T-helper 17 cell (primary cell): ENCODE data around the gene RPS6KA2. TPM values are rescaled to one million over a fixed set of nuclear protein-coding genes. Genes with fewer than 3 reads are reported as not detected.
A peak's percentile ranks its signal among the peaks of the same experiment; 100 is the strongest.

Source experiments
- ATAC-seq: fragments of 150-1000 bp; cut with Tn5 transposase; 2 replicates; pipeline ENCODE4 v1.10.0; 2021; ENCODE audit warnings: mild to moderate bottlenecking, moderate library complexity
- DNase-seq, 3 donors: peaks; one replicate each; pipeline versions ENCODE4 v3.0.0 to v3.0.0-alpha.2; 2020 to 2021
- H3K9me3 ChIP-seq: one replicate; pipeline ENCODE4 v1.7.0; 2013; ENCODE audit warnings: low read length, mild to moderate bottlenecking; ENCODE audit not compliant: control insufficient read depth, poor library complexity, severe bottlenecking
- H3K27ac Mint-ChIP-seq: one replicate; pipeline ENCODE4 v1.8.0; 2022; ENCODE audit warnings: mild to moderate bottlenecking, moderate library complexity, mixed read lengths
- H3K27me3 Mint-ChIP-seq: one replicate; pipeline ENCODE4 v1.8.0; 2022; ENCODE audit warnings: mixed read lengths
- H3K36me3 Mint-ChIP-seq: one replicate; pipeline ENCODE4 v1.8.0; 2022; ENCODE audit warnings: low read depth, mixed read lengths
- H3K4me1 Mint-ChIP-seq: one replicate; pipeline ENCODE4 v1.8.0; 2022; ENCODE audit warnings: mild to moderate bottlenecking, mixed read lengths
- H3K4me3 Mint-ChIP-seq: one replicate; pipeline ENCODE4 v1.8.0; 2022; ENCODE audit warnings: mild to moderate bottlenecking, moderate library complexity, mixed read lengths
- total RNA-seq, 4 donors: library from RNA in 2 of 4; stranded (reverse) in 2 of 4; gene quantifications; one replicate each; pipeline ENCODE4 v1.2.3 and lab custom pipeline; 2022 to 2026

RPS6KA2 gene
- total RNA-seq (1 to 10 TPM; 3.3 to 5.9 TPM), total RNA-seq (lab: John Stamatoyannopoulos, UW) (5.7 to 18.4 reads per million in 2 donors)

GRCh38 chr6:166627033-166627874, at the start of gene RPS6KA2:
RPS6KA2 (minus strand) TSS chr6:166627251; CDS start chr6:166627019, 232 bp downstream.
- H3K4me1 Mint-ChIP-seq = peaks cover 22% of the 10 kb centered on the region
- peak within 1 kb of the TSS; percentile 16 for H3K27ac Mint-ChIP-seq
- H3K4me3 Mint-ChIP-seq = peak within 1 kb of the TSS; percentile 93
- DNase-seq (peak; percentile 100), ATAC-seq (peak; percentile 93)
- H3K9me3 ChIP-seq = no peaks in the 10 kb centered on the region
- H3K27me3 Mint-ChIP-seq = peaks cover 39% of the 10 kb centered on the region
- no peaks in the 10 kb centered on the region for H3K36me3 Mint-ChIP-seq

- H3K9me3 ChIP-seq = no peaks in the 10 kb centered on the region
- peaks cover 6% of the 10 kb centered on the region for H3K36me3 Mint-ChIP-seq
- ATAC-seq = no peak
- H3K4me1 Mint-ChIP-seq = peaks cover 11% of the 10 kb centered on the region
- no peak overlapping the region for H3K27ac Mint-ChIP-seq
- H3K27me3 Mint-ChIP-seq = peaks cover 30% of the 10 kb centered on the region
- no peak for DNase-seq
- no peak overlapping the region for H3K4me3 Mint-ChIP-seq
Observed at GRCh38 chr6:166676270-166676860, 49.3 kb upstream of the RPS6KA2 start.

- Mint-ChIP-seq H3K27me3 (peaks cover 32% of the 10 kb centered on the region), H3K36me3 (peaks cover 6% of the 10 kb centered on the region), H3K4me1 (peaks cover 11% of the 10 kb centered on the region), H3K27ac (no peak overlapping the region), H3K4me3 (no peak overlapping the region)
- no peak for DNase-seq
- H3K9me3 ChIP-seq = no peaks in the 10 kb centered on the region
- no peak for ATAC-seq
Observed at GRCh38 chr6:166675736-166676135, 48.7 kb upstream of the RPS6KA2 start.

GRCh38 chr6:166673309-166673708, 46.3 kb upstream of the RPS6KA2 start:
- Mint-ChIP-seq H3K4me3 (no peak overlapping the region), H3K36me3 (peaks cover 6% of the 10 kb centered on the region), H3K27ac (no peak overlapping the region), H3K27me3 (peaks cover 32% of the 10 kb centered on the region), H3K4me1 (peaks cover 11% of the 10 kb centered on the region)
- DNase-seq (no peak), ATAC-seq (no peak)
- H3K9me3 ChIP-seq = no peaks in the 10 kb centered on the region

GRCh38 chr6:166672624-166673206, 45.7 kb upstream of the RPS6KA2 start:
- H3K4me1 Mint-ChIP-seq = peaks cover 11% of the 10 kb centered on the region
- no peak overlapping the region for H3K4me3 Mint-ChIP-seq
- no peak for DNase-seq
- peaks cover 35% of the 10 kb centered on the region for H3K27me3 Mint-ChIP-seq
- H3K36me3 Mint-ChIP-seq = peaks cover 6% of the 10 kb centered on the region
- ATAC-seq = no peak
- H3K27ac Mint-ChIP-seq = no peak overlapping the region
- no peaks in the 10 kb centered on the region for H3K9me3 ChIP-seq

GRCh38 chr6:166672146-166672545, 45.1 kb upstream of the RPS6KA2 start:
- peaks cover 11% of the 10 kb centered on the region for H3K4me1 Mint-ChIP-seq
- no peak overlapping the region for H3K4me3 Mint-ChIP-seq
- H3K27ac Mint-ChIP-seq = no peak overlapping the region
- H3K9me3 ChIP-seq = no peaks in the 10 kb centered on the region
- no peak for ATAC-seq
- peaks cover 6% of the 10 kb centered on the region for H3K36me3 Mint-ChIP-seq
- peaks cover 37% of the 10 kb centered on the region for H3K27me3 Mint-ChIP-seq
- DNase-seq = no peak

- H3K9me3 ChIP-seq = no peaks in the 10 kb centered on the region
- no peak for ATAC-seq
- Mint-ChIP-seq H3K36me3 (peaks cover 6% of the 10 kb centered on the region), H3K4me1 (peaks cover 10% of the 10 kb centered on the region), H3K4me3 (no peak overlapping the region), H3K27ac (no peak overlapping the region), H3K27me3 (peaks cover 34% of the 10 kb centered on the region)
- no peak for DNase-seq
Observed at GRCh38 chr6:166671434-166672081, 44.5 kb upstream of the RPS6KA2 start.

- H3K4me3 Mint-ChIP-seq = no peak overlapping the region
- DNase-seq (no peak), ATAC-seq (no peak)
- H3K27ac Mint-ChIP-seq = no peak overlapping the region
- H3K27me3 Mint-ChIP-seq = peaks cover 31% of the 10 kb centered on the region
- peaks cover 8% of the 10 kb centered on the region for H3K4me1 Mint-ChIP-seq
- H3K36me3 Mint-ChIP-seq = peaks cover 6% of the 10 kb centered on the region
- H3K9me3 ChIP-seq = no peaks in the 10 kb centered on the region
Observed at GRCh38 chr6:166670894-166671293, 43.8 kb upstream of the RPS6KA2 start.

- no peaks in the 10 kb centered on the region for H3K9me3 ChIP-seq
- ATAC-seq = no peak
- DNase-seq = no peak
- Mint-ChIP-seq H3K36me3 (peaks cover 6% of the 10 kb centered on the region), H3K27ac (no peak overlapping the region), H3K4me1 (peaks cover 8% of the 10 kb centered on the region), H3K27me3 (peaks cover 22% of the 10 kb centered on the region), H3K4me3 (no peak overlapping the region)
Observed at GRCh38 chr6:166670013-166670412, 43.0 kb upstream of the RPS6KA2 start.

GRCh38 chr6:166667796-166668610, 41.0 kb upstream of the RPS6KA2 start:
- H3K4me1 Mint-ChIP-seq = peaks cover 8% of the 10 kb centered on the region
- DNase-seq = no peak
- peaks cover 18% of the 10 kb centered on the region for H3K27me3 Mint-ChIP-seq
- no peaks in the 10 kb centered on the region for H3K9me3 ChIP-seq
- peaks cover 2% of the 10 kb centered on the region for H3K36me3 Mint-ChIP-seq
- no peak overlapping the region for H3K4me3 Mint-ChIP-seq
- no peak for ATAC-seq
- no peak overlapping the region for H3K27ac Mint-ChIP-seq

- H3K36me3 Mint-ChIP-seq = peaks cover 2% of the 10 kb centered on the region
- H3K4me3 Mint-ChIP-seq = no peak overlapping the region
- peaks cover 15% of the 10 kb centered on the region for H3K27me3 Mint-ChIP-seq
- no peak overlapping the region for H3K27ac Mint-ChIP-seq
- ATAC-seq (no peak), DNase-seq (no peak)
- peaks cover 3% of the 10 kb centered on the region for H3K4me1 Mint-ChIP-seq
- H3K9me3 ChIP-seq = no peaks in the 10 kb centered on the region
Observed at GRCh38 chr6:166664135-166664534, 37.1 kb upstream of the RPS6KA2 start.

- H3K9me3 ChIP-seq = no peaks in the 10 kb centered on the region
- no peak for ATAC-seq
- H3K4me3 Mint-ChIP-seq = peak overlapping the region; percentile 12
Observed at GRCh38 chr6:166663568-166663967, 36.5 kb upstream of the RPS6KA2 start.

More at GRCh38 chr6:166663568-166663967, 36.5 kb upstream of the RPS6KA2 start:
- no peak for DNase-seq
- H3K27me3 Mint-ChIP-seq = peaks cover 17% of the 10 kb centered on the region
- no peak overlapping the region for H3K27ac Mint-ChIP-seq
- peaks cover 2% of the 10 kb centered on the region for H3K36me3 Mint-ChIP-seq
- H3K4me1 Mint-ChIP-seq = peaks cover 3% of the 10 kb centered on the region
